Trophoblast cell (in vitro differentiated cells and primary cell): ENCODE data around the gene MEX3D.

Experiments
- DNase-seq, 2 donors: peaks; one replicate each; pipeline ENCODE4 v3.0.0-alpha.2; 2016
- H2AFZ ChIP-seq: 2 replicates; pipeline ENCODE4 v1.6.1; 2013; ENCODE audit warnings: low read length, moderate library complexity, mild to moderate bottlenecking; ENCODE audit not compliant: insufficient read depth, poor library complexity
- H2AK5ac ChIP-seq: 2 replicates; pipeline ENCODE4 v1.6.1; 2013; ENCODE audit warnings: mild to moderate bottlenecking, low read length
- H2BK120ac ChIP-seq: 2 replicates; pipeline ENCODE4 v1.6.1; 2013; ENCODE audit warnings: low read length, mild to moderate bottlenecking, moderate library complexity; ENCODE audit not compliant: insufficient read depth, poor library complexity
- H2BK12ac ChIP-seq: 2 replicates; pipeline ENCODE4 v1.6.1; 2013; ENCODE audit warnings: mild to moderate bottlenecking, low read length, moderate library complexity
- H2BK5ac ChIP-seq: 2 replicates; pipeline ENCODE4 v1.6.1; 2013; ENCODE audit warnings: low read length, low read depth, moderate library complexity, mild to moderate bottlenecking; ENCODE audit not compliant: poor library complexity
- H3K14ac ChIP-seq: 2 replicates; pipeline ENCODE4 v1.6.1; 2013; ENCODE audit warnings: mild to moderate bottlenecking, low read length
- H3K18ac ChIP-seq: 2 replicates; pipeline ENCODE4 v1.6.1; 2013; ENCODE audit warnings: mild to moderate bottlenecking, low read length
- H3K23ac ChIP-seq: 2 replicates; pipeline ENCODE4 v1.6.1; 2013; ENCODE audit warnings: low read length
- H3K27ac ChIP-seq: 2 replicates; pipeline ENCODE4 v1.5.1; 2013; ENCODE audit warnings: low read depth, mild to moderate bottlenecking, inconsistent platforms, low read length, moderate library complexity
- H3K27me3 ChIP-seq: 2 replicates; pipeline ENCODE4 v1.6.1; 2013; ENCODE audit warnings: inconsistent platforms, mild to moderate bottlenecking, low read length, moderate library complexity; ENCODE audit not compliant: insufficient read depth
- H3K36me3 ChIP-seq, 2 experiments: 1 replicate in 1 of 2; 2 replicates in 1 of 2; pipeline ENCODE4 v1.6.1; 2013; ENCODE audit warnings: low read length in 2 of 2, mild to moderate bottlenecking in 2 of 2, moderate library complexity in 1 of 2; ENCODE audit not compliant: insufficient read depth in 2 of 2, control insufficient read depth in 1 of 2
- H3K4ac ChIP-seq: 2 replicates; pipeline ENCODE4 v1.6.1; 2013; ENCODE audit warnings: low read depth, mild to moderate bottlenecking, low read length, moderate library complexity
- H3K4me1 ChIP-seq, 2 experiments: 1 replicate in 1 of 2; 2 replicates in 1 of 2; pipeline ENCODE4 v1.6.1; 2013; ENCODE audit warnings: low read length in 2 of 2, mild to moderate bottlenecking in 2 of 2, moderate library complexity in 1 of 2; ENCODE audit not compliant: insufficient read depth in 2 of 2, control insufficient read depth in 1 of 2
- H3K4me2 ChIP-seq: 2 replicates; pipeline ENCODE4 v1.6.1; 2013; ENCODE audit warnings: inconsistent platforms, mild to moderate bottlenecking, low read length, moderate library complexity
- H3K4me3 ChIP-seq: 2 replicates; pipeline ENCODE4 v1.5.1; 2013; ENCODE audit warnings: mild to moderate bottlenecking, low read depth, low read length, inconsistent platforms
- H3K79me1 ChIP-seq: one replicate; pipeline ENCODE4 v1.6.1; 2013; ENCODE audit warnings: low read length
- H3K79me2 ChIP-seq: 2 replicates; pipeline ENCODE4 v1.6.1; 2013; ENCODE audit warnings: low read length, mild to moderate bottlenecking; ENCODE audit not compliant: control insufficient read depth, insufficient read depth, poor library complexity
- H3K9ac ChIP-seq: 2 replicates; pipeline ENCODE4 v1.6.1; 2013; ENCODE audit warnings: mild to moderate bottlenecking, low read length
- H3K9me3 ChIP-seq: 2 replicates; pipeline ENCODE4 v1.6.1; 2013; ENCODE audit warnings: low read depth, mild to moderate bottlenecking, control low read depth, inconsistent platforms, low read length; ENCODE audit not compliant: insufficient read depth
- H4K12ac ChIP-seq: 2 replicates; pipeline ENCODE4 v1.6.1; 2013; ENCODE audit warnings: low read depth, mild to moderate bottlenecking, low read length, moderate library complexity
- H4K8ac ChIP-seq: 2 replicates; pipeline ENCODE4 v1.6.1; 2013; ENCODE audit warnings: low read depth, mild to moderate bottlenecking, low read length, moderate library complexity
- H4K91ac ChIP-seq: one replicate; pipeline ENCODE4 v1.6.1; 2013; ENCODE audit warnings: low read depth, mild to moderate bottlenecking, low read length, moderate library complexity
- WGBS: extraction: QIAGEN DNeasy Blood & Tissue Kit; methylation state at CpG from one replicate; pipeline ENCODE4 v1.1.7; 2013; ENCODE audit warnings: missing lambda C conversion rate; ENCODE audit not compliant: insufficient read length, insufficient coverage; ENCODE audit errors: extremely low coverage; 5-methylcytosine and 5-hydroxymethylcytosine counted together

MEX3D gene

DNA sequence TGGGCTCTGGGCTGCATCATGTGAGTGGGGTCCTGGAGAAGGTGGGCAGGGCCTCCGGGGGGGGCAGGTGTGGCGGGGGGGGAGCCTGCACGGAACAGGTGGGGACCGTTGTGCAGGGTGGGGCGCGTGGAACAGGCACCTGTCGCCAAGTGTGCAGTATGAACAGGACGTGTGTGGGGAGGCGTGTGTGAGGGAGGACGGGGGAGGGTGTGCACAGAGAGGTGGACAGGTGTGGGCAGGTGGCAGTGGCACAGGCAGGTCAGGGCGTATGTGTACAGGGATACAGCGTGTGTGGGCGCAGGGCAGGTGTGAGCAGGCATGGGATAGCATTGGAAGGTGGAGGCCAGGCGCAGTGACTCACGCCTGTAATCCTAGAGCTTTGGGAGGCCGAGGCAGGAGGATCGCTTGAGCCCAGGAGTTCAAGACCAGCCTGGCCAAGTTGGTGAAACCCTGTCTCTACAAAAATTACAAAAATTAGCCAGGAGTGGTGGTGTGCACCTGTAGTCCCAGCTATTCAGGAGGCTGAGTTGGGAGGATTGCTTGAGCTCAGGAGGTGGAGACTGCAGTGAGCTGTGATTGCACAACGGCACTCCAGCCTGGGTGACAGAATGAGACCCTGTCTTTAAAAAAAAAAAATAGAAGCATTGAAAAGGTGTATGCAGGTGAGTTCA, 41.0 kb downstream of the MEX3D start:
- Histone ChIP-seq H3K14ac (no peak overlapping the region), H2BK120ac (no peak overlapping the region), H3K4me2 (no peak overlapping the region), H3K4me1 (no peaks in the 10 kb centered on the region), H3K9ac (no peak overlapping the region), H4K91ac (no peak overlapping the region), H3K4me3 (no peak overlapping the region), H3K27me3 (peaks cover 20% of the 10 kb centered on the region), H2AFZ (no peak overlapping the region), H2AK5ac (no peak overlapping the region), H3K23ac (no peak overlapping the region), H3K79me2 (no peaks in the 10 kb centered on the region), H3K79me1 (no peaks in the 10 kb centered on the region), H4K8ac (no peak overlapping the region), H3K9me3 (peaks cover 20% of the 10 kb centered on the region), H3K4ac (no peak overlapping the region), H3K27ac (no peak overlapping the region), H4K12ac (no peak overlapping the region), H2BK5ac (no peak overlapping the region), H3K18ac (no peak overlapping the region), H2BK12ac (no peak overlapping the region), H3K36me3 (no peaks in the 10 kb centered on the region)
- DNase-seq: peak in 1 of 2 donors; percentile 42
- WGBS: no CpG with 5 or more reads among the region's 18 CpGs

DNA sequence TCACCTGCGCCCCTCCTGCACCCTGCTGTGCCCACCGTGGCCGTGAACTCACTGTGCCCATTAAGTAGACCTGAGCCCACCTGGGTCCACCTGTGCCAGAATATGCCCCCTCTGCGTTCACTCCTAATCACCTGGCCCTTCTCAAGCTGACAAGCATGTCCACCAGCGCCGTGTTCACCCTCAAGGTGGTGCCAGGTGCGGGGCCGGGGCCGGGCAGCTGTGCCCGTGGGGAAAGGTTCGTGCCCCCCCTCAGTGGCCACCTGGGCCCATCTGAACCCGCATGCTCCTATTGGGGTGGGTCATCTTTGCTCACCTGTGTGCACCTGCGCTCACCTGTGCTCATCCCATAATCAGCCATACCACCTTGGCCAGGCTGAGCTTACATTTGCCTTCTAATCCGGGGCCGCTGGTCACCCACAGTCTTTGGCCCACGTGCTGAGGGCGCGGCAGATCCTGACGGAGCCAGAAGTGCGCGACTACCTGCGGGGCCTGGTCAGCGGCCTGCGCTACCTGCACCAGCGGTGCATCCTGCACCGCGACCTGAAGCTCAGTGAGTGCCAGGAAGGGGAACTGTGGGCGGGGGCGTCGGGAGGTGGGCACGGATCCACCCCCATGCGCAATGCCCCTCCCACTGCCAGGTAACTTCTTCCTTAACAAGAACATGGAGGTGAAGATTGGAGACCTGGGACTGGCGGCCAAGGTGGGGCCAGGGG, 41.9 kb downstream of the MEX3D start:
- WGBS: no CpG with 5 or more reads among the region's 33 CpGs
- no peak overlapping the region for H2AK5ac ChIP-seq
- H3K79me2 ChIP-seq: no peaks in the 10 kb centered on the region
- H3K9ac ChIP-seq: no peak overlapping the region
- H2BK12ac ChIP-seq: no peak overlapping the region
- H3K79me1 ChIP-seq: no peaks in the 10 kb centered on the region
- H3K4ac ChIP-seq: no peak overlapping the region
- H3K18ac ChIP-seq: no peak overlapping the region
- H2BK120ac ChIP-seq: no peak overlapping the region
- H2BK5ac ChIP-seq: no peak overlapping the region
- H3K27ac ChIP-seq: no peak overlapping the region
- no peak overlapping the region for H4K91ac ChIP-seq
- H3K4me3 ChIP-seq: no peak overlapping the region
- no peak overlapping the region for H3K4me2 ChIP-seq
- H3K4me1 ChIP-seq: no peaks in the 10 kb centered on the region
- peaks cover 19% of the 10 kb centered on the region for H3K9me3 ChIP-seq
- H3K27me3 ChIP-seq: peaks cover 20% of the 10 kb centered on the region
- H3K23ac ChIP-seq: no peak overlapping the region
- H3K14ac ChIP-seq: no peak overlapping the region
- no peak overlapping the region for H4K8ac ChIP-seq
- no peaks in the 10 kb centered on the region for H3K36me3 ChIP-seq
- H2AFZ ChIP-seq: no peak overlapping the region
- no peak overlapping the region for H4K12ac ChIP-seq
- no peak for DNase-seq

DNA sequence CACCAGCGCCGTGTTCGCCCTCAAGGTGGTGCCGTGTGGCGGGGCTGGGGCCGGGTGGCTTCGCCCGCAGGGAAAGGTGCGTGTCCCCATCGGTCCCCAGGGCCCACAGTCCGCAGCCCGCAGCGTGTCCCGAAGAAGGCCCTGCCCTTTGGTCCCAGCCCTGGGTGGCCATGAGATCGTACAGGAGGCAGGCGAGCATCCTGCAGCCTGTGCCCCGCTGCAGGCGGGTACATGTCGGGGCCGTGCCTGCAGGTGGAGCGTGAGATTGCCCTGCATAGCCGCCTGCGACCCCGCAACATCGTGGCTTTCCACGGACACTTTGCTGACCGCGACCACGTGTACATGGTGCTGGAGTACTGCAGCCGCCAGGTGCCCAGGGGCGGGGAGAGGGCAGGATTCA, 42.8 kb downstream of the MEX3D start:
- Histone ChIP-seq H3K9me3 (peaks cover 19% of the 10 kb centered on the region), H3K79me1 (no peaks in the 10 kb centered on the region), H2BK12ac (no peak overlapping the region), H4K12ac (no peak overlapping the region), H3K4me2 (no peak overlapping the region), H3K27ac (no peak overlapping the region), H3K4ac (no peak overlapping the region), H3K18ac (no peak overlapping the region), H3K14ac (no peak overlapping the region), H4K91ac (no peak overlapping the region), H3K4me1 (no peaks in the 10 kb centered on the region), H3K4me3 (no peak overlapping the region), H2AFZ (no peak overlapping the region), H2BK5ac (no peak overlapping the region), H3K79me2 (no peaks in the 10 kb centered on the region), H3K9ac (no peak overlapping the region), H2AK5ac (no peak overlapping the region), H3K23ac (no peak overlapping the region), H3K36me3 (no peaks in the 10 kb centered on the region), H3K27me3 (peaks cover 20% of the 10 kb centered on the region), H4K8ac (no peak overlapping the region), H2BK120ac (no peak overlapping the region)
- no CpG with 5 or more reads among the region's 31 CpGs for WGBS
- DNase-seq: peak in 1 of 2 donors; percentile 27

DNA sequence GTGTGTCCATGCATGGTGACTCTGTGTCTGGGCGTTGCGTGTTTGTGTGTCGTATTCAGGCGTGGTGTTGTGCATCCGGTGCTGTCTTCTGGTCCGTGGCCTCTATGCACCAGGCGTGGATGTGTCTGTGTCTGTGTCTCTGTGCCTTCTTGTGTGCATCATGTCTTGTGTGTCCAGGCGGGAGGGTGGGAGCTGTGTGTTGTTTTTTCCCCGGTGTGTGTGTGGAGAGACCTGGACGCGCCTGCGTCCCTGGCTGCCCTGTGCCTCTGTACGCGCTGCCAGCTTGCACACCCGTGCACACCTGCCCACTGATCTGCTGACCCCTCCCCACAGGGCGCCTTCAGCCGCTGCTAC, 43.2 kb downstream of the MEX3D start:
- WGBS: no CpG with 5 or more reads among the region's 17 CpGs

More for the DNA sequence above, 43.2 kb downstream of the MEX3D start:
- Histone ChIP-seq H3K9me3 (peaks cover 19% of the 10 kb centered on the region), H2BK5ac (no peak overlapping the region), H3K79me1 (no peaks in the 10 kb centered on the region), H3K4ac (no peak overlapping the region), H3K14ac (no peak overlapping the region), H3K4me1 (no peaks in the 10 kb centered on the region), H3K79me2 (no peaks in the 10 kb centered on the region), H2AFZ (no peak overlapping the region), H3K4me3 (peak overlapping the region; percentile 23), H4K12ac (no peak overlapping the region), H2AK5ac (no peak overlapping the region), H4K91ac (no peak overlapping the region), H3K18ac (no peak overlapping the region), H3K9ac (no peak overlapping the region), H2BK12ac (no peak overlapping the region), H2BK120ac (no peak overlapping the region), H3K23ac (no peak overlapping the region), H3K27me3 (peaks cover 20% of the 10 kb centered on the region), H3K27ac (no peak overlapping the region), H3K36me3 (no peaks in the 10 kb centered on the region), H4K8ac (no peak overlapping the region), H3K4me2 (no peak overlapping the region)
- no peak for DNase-seq
